Measurements from ENCODE around the gene ITGB8.

The ITGB8 gene

GRCh38 chr7:20307119-20307518 is 23.6 kb upstream of the ITGB8 start:
- in situ Hi-C loops (cut with MboI; ENCODE audit: low sequenced_read_pairs), result no loop called here

GRCh38 chr7:20307901-20308300 is 22.8 kb upstream of the ITGB8 start:
- in situ Hi-C loops (cut with MboI; ENCODE audit: low sequenced_read_pairs), result no loop called here

DNA sequence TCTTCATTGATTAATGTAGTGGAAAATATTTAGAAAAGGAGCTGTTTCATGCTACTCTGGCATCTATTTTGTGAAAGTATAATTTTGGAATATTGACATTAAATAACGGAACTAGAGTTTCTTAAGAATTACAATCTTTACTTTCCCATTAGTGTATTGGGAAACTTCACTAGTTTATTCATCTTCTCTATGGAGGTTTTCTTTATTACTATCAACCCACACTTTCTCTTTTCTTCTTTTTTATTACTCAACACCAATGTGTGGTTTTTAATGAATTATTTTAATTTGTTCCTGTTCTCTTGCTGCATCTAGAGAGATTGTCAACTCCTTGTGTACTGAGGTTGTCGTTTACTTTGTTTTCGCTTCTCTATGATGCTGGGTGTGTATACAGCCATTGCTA is 20.4 kb upstream of the ITGB8 start:
- in situ Hi-C loops (cut with MboI; ENCODE audit: low sequenced_read_pairs), result no loop called here

- in situ Hi-C loops (cut with MboI; ENCODE audit: low sequenced_read_pairs), result no loop called here
These were observed 19.5 kb upstream of the ITGB8 start for GRCh38 chr7:20310963-20311742.

- in situ Hi-C loops (cut with MboI; ENCODE audit: low sequenced_read_pairs), result no loop called here
These were observed 19.0 kb upstream of the ITGB8 start for GRCh38 chr7:20311743-20312042.

DNA sequence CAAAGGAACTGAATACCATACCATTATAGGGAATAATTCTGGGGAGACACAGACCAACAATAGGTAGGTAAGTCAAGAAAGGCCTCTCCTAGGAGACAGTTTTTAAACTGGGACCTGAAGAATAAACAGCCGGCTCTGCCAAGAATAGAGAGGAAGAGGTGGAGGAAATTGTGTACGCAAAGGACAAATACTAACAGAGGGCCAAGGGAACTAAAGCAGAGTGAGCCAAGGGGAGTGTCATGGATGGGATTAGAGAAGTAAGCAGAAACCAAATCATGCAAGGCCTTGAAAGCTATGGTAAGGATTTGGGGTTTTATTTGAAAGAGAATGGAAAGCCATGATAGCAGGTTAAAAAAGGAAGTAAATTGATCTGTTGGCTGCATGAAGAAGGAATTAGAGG is 18.1 kb upstream of the ITGB8 start:
- in situ Hi-C loops (cut with MboI; ENCODE audit: low sequenced_read_pairs), result no loop called here

- in situ Hi-C loops (cut with MboI; ENCODE audit: low sequenced_read_pairs), result no loop called here
These were observed 17.1 kb upstream of the ITGB8 start for GRCh38 chr7:20313626-20314025.

DNA sequence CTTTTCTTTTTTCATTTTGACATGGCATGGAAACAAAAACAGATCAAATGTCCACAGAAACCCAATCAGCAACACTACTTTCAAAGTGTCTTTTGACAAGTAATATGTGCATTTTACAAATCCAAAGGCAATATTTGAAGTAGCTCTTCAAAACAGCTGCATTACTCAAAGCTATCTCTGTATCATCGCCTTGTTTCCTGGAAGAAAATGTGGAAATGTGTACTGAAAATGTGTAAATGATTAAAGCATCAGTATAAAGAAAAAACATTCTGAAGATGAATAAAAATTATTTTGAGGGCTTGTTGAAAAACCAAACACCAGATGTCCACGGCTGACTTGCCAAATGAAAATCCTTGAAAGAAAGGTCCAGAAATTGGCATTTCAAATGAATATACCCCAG is 16.5 kb upstream of the ITGB8 start:
- in situ Hi-C loops (cut with MboI; ENCODE audit: low sequenced_read_pairs), result no loop called here

DNA sequence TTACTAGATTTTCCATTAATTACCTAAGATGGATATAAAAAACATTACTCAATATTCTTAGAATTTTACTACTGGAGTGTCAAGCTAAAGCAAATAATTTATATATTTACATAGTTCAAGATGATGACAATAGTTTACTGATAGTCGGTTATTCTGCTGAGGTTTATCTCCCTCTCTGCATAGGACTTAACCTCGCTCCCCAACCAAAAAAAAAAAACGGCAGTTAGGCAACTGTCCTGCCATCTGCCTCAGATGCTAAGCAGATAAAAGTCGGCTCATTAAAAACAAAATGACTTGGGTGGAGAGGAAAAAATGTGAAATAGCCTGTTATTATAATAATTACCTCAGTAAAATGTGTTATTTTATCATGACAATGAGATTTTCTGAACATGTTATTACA is 14.0 kb upstream of the ITGB8 start:
- in situ Hi-C loops (cut with MboI; ENCODE audit: low sequenced_read_pairs), result no loop called here

DNA sequence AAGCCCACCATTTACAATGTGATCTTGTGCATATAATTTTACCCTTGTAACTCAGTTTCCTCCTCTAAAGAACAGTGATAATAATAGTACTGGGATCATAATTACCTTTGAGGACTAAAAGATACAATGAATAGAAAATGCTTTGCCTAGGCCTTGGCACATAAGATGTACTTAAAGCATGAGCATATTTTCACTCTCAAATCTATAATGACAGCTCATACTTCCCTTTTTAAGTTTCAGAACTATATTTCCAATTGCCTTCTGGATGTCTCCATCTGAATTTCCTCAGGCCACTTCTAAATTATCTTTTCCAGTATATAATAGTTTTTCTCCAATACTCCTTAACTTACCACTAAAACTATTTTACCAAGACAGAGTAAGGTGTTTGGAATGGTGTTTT is 13.3 kb upstream of the ITGB8 start:
- in situ Hi-C loops (cut with MboI; ENCODE audit: low sequenced_read_pairs), result no loop called here

- in situ Hi-C loops (cut with MboI; ENCODE audit: low sequenced_read_pairs), result no loop called here
These were observed 11.8 kb upstream of the ITGB8 start for GRCh38 chr7:20318933-20319332.

- in situ Hi-C loops (cut with MboI; ENCODE audit: low sequenced_read_pairs), result no loop called here
These were observed 10.4 kb upstream of the ITGB8 start for GRCh38 chr7:20320322-20320721.

GRCh38 chr7:20320786-20321185 is 9.9 kb upstream of the ITGB8 start:
- in situ Hi-C loops (cut with MboI; ENCODE audit: low sequenced_read_pairs), result no loop called here

- in situ Hi-C loops (cut with MboI; ENCODE audit: low sequenced_read_pairs), result no loop called here
These were observed 7.1 kb upstream of the ITGB8 start for GRCh38 chr7:20323595-20323994.

GRCh38 chr7:20326342-20326741 is 4.4 kb upstream of the ITGB8 start:
- in situ Hi-C loops (cut with MboI; ENCODE audit: low sequenced_read_pairs), result no loop called here

- in situ Hi-C loops (cut with MboI; ENCODE audit: low sequenced_read_pairs), result no loop called here
These were observed 3.6 kb upstream of the ITGB8 start for GRCh38 chr7:20327055-20327454.

- in situ Hi-C loops (cut with MboI; ENCODE audit: low sequenced_read_pairs), result no loop called here
These were observed 2.7 kb upstream of the ITGB8 start for GRCh38 chr7:20328027-20328426.

- in situ Hi-C loops (cut with MboI; ENCODE audit: low sequenced_read_pairs), result no loop called here
These were observed 2.0 kb upstream of the ITGB8 start for GRCh38 chr7:20328692-20329091.

GRCh38 chr7:20329389-20330238 is 1.1 kb upstream of the ITGB8 start:
- in situ Hi-C loops (cut with MboI; ENCODE audit: low sequenced_read_pairs), result no loop called here

- in situ Hi-C loops (cut with MboI; ENCODE audit: low sequenced_read_pairs), result no loop called here
These were observed 519 bp downstream of the ITGB8 start for GRCh38 chr7:20330928-20331909.

Measured in HL-60/S4 (cell line).